CD4-positive, alpha-beta T cell treated with Interleukin-17A for 4 hours (primary cell): Measurements from ENCODE around the gene MBD5.

Experiments
- DNase-seq: peaks from one replicate; pipeline ENCODE4 v3.0.0-alpha.2; 2020; ENCODE audit warnings: mixed read lengths

MBD5 gene

DNA sequence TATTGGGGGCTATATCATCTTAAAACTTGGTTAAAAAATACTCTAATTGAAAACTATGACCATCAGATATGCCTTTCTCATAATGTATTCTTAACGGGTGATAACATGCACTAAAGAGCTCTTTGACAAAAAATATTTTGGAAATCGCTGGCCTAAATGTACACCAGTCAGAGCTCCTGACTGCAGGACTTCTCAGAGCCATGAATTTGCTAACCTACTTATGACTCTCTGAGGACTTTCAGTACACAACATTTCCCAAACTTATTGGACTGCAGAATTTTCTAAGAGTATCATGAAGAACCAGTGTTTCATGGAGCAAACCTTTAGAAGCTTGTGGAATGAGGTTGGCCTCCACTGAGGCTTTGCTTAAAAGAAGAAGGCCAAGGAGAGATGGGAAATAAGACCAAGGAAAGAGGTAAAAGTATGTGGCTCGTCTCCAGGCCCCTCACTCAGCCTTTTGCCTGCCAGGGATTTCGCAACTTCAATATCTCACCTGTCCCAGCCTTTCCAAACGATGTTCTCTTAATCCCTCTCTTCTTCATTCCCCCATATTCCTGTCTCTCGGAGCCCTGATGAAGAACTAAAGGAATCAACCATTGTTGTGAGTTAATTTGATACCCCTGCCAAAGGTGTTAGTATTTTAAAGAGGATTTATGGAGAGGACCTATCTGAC, 534.9 kb downstream of the MBD5 start:
- DNase-seq = no peak

DNA sequence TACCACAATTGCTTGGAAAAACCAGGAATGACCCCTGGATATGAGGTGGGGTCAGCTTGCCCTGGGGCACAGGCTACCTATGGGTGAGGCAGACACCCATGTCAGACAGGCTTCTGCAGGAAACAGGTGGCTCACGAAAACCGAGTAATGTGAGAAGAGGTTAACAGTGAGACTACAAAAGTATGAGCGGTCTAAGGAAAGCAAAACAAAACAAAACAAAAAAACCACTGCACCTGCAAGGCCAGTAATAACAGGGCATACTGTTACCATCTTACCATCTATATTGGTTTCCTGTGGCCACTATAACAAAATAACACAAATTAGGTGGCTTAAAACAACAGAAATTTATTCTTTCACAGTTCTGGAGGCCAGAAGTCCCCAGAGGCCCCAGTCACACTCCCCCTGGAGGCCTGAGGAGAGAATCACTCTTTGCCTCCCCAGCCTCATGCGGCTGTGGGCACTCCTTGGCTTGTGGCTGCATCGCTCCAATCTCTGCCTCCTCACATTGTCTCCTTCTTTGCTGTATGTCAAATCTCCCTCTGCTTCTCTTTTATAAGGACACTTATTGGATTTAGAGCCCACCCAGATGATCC, 537.0 kb downstream of the MBD5 start:
- DNase-seq = no peak

DNA sequence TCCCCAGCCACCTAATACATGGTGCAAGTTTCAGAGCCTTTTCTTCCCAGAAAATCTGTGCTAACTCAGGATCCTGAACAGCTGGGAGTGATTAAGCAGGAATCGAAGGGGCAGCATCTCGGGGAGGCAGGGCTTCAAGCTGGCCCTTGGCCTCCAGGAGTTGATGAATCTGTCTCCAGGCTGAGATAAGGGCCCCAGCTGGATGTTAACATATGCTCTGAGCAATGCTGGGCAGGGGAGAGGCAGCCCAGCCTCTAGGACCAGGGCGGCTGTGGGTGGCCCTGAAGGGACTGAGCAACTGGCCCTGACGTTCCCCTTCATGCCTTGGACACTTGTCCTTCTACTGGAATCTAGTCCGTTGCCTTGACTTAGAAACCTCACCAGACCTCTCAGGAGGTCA, 539.6 kb downstream of the MBD5 start:
- DNase-seq = no peak

DNA sequence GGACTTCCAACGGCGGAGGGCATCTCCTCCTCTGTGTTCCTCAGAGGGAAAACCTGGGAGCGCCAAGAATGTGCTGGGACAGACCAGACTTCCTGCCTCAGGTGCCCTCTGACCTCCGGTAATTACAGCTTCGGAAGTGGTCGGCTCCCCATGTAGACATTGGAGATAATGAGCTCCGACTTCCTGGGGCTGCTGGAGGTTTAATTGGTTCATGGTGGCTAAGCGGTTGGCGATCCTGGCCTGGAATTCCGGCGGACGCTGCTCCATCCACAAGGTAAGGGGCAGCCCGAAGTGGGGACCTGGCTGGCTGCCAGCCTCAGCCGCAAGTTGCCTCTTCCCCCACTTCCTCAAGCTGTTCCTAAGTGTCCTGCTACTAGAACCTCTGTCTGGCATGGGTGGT, 540.5 kb downstream of the MBD5 start:
- DNase-seq = no peak

DNA sequence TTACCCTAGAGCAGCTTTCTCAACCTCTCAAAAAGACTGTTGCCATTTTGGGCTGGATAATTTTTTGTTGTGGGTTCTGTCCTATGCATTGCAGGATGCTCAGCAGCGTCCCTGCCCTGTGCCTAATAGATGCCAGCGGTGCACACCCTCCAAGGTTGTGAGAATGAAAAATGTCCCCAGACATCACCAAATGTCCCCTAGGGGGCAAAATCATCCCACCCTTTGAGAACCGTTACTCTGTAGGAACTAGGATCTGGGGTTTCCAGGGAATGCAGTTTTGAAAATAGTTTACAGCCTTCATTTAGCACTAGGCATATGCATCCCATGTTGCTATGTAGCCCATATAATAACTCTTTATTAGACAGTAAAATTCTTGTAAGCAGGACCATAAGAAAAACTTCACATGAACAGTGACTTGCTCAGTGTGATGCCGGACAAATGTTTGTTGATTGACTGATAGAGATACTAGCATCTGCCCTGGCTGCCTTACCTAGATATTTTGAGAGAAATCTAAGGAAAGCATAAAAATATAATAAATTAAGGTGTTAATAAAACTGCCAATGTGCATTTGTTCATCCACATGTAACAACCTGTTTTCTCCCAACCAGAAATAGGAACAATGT, 544.5 kb downstream of the MBD5 start:
- DNase-seq = no peak
